ENCODE data around the gene TNIK. TPM values are rescaled to one million over a fixed set of nuclear protein-coding genes. Genes with fewer than 3 reads are reported as not detected.
A peak's percentile ranks its signal among the peaks of the same experiment; 100 is the strongest.

TNIK gene
- total RNA-seq, 1 experiment from 2014 or later, result 7.0 TPM

GRCh38 chr3:171021377-171021776 lies 438.8 kb downstream of the TNIK start:
- CTCF ChIA-PET, result no interaction called here
- H3K79me2 ChIP-seq (ENCODE audit: low read length), result no peaks in the 10 kb centered on the region

GRCh38 chr3:171018156-171018935 lies 441.9 kb downstream of the TNIK start:
- TF ChIP-seq EZH2phosphoT487 (IDR thresholded peaks at IDR 0.05; ENCODE audit: borderline replicate concordance, low read length), result no peak
- TF ChIP-seq CTCF (conservative IDR thresholded peaks at IDR 0.05; ENCODE audit: low read depth, low read length), result peak; percentile 55
- H3K27me3 ChIP-seq (ENCODE audit: low read length), result no peaks in the 10 kb centered on the region
- BruUV-seq (replicated peaks), result no TSS peak
- no peaks in the 10 kb centered on the region for H3K36me3 ChIP-seq (ENCODE audit: low read depth, low read length)
- H4K20me1 ChIP-seq (ENCODE audit: low read length), result no peaks in the 10 kb centered on the region
- no peak overlapping the region for H3K9ac ChIP-seq (ENCODE audit: low read length)
- ATAC-seq, result no peak
- H3K9me3 ChIP-seq (ENCODE audit: low read length), result no peaks in the 10 kb centered on the region
- H3K4me2 ChIP-seq (ENCODE audit: low read length), result no peak overlapping the region
- H3F3A ChIP-seq (ENCODE audit: low read length, unreplicated experiment), result no peaks in the 10 kb centered on the region
- H3K27ac ChIP-seq (ENCODE audit: low read length), result no peak overlapping the region
- no peak overlapping the region for H2AFZ ChIP-seq (ENCODE audit: low read length)
- no peak overlapping the region for H3K4me3 ChIP-seq (ENCODE audit: low read length)
- POLR2A ChIA-PET (ENCODE audit: unreplicated experiment), result no interaction called here
- no peaks in the 10 kb centered on the region for H3K4me1 ChIP-seq (ENCODE audit: insufficient read depth, low read length)
- DNase-seq, result no peak
- no peaks in the 10 kb centered on the region for H3K9me2 ChIP-seq (replicated peaks; ENCODE audit: low read length)
- CTCF ChIA-PET, result no interaction called here
- intact Hi-C loops (cut with micrococcal nuclease), result no loop called here
- no peaks in the 10 kb centered on the region for H3K79me2 ChIP-seq (ENCODE audit: low read length)

More at GRCh38 chr3:171021377-171021776, 438.8 kb downstream of the TNIK start:
- ATAC-seq (no peak), DNase-seq (no peak)
- no peaks in the 10 kb centered on the region for H3K9me2 ChIP-seq (replicated peaks; ENCODE audit: low read length)
- H3K27me3 ChIP-seq (ENCODE audit: low read length), result no peaks in the 10 kb centered on the region
- H2AFZ ChIP-seq (ENCODE audit: low read length), result no peak overlapping the region
- no peaks in the 10 kb centered on the region for H4K20me1 ChIP-seq (ENCODE audit: low read length)
- H3F3A ChIP-seq (ENCODE audit: low read length, unreplicated experiment), result no peaks in the 10 kb centered on the region
- POLR2A ChIA-PET (ENCODE audit: unreplicated experiment), result no interaction called here
- no peaks in the 10 kb centered on the region for H3K36me3 ChIP-seq (ENCODE audit: low read depth, low read length)
- H3K27ac ChIP-seq (ENCODE audit: low read length), result no peak overlapping the region
- BruUV-seq (replicated peaks), result no TSS peak
- H3K4me1 ChIP-seq (ENCODE audit: insufficient read depth, low read length), result no peaks in the 10 kb centered on the region
- H3K9ac ChIP-seq (ENCODE audit: low read length), result no peak overlapping the region
- H3K9me3 ChIP-seq (ENCODE audit: low read length), result no peaks in the 10 kb centered on the region
- no peak overlapping the region for H3K4me3 ChIP-seq (ENCODE audit: low read length)
- TF ChIP-seq CTCF (conservative IDR thresholded peaks at IDR 0.05; ENCODE audit: low read depth, low read length) (no peak), EZH2phosphoT487 (IDR thresholded peaks at IDR 0.05; ENCODE audit: borderline replicate concordance, low read length) (no peak), EZH2 (IDR thresholded peaks at IDR 0.05; ENCODE audit: low read length, unreplicated experiment) (no peak)
- no peak overlapping the region for H3K4me2 ChIP-seq (ENCODE audit: low read length)
- intact Hi-C loops (cut with micrococcal nuclease), result no loop called here
